ENCODE measurements around the gene ZDHHC14.

ZDHHC14 gene

GRCh38 chr6:157665180-157665579 is 284.2 kb downstream of the ZDHHC14 start:
- TF ChIP-seq TAF1 (IDR thresholded peaks at IDR 0.05; ENCODE audit: low read depth) = no peak
- TF ChIP-seq YY1 (IDR thresholded peaks at IDR 0.05; ENCODE audit: low read depth) = no peak
- no peak for TF ChIP-seq RAD21 (IDR thresholded peaks at IDR 0.05; ENCODE audit: low read depth)
- no peak for TF ChIP-seq FOXM1 (IDR thresholded peaks at IDR 0.05; ENCODE audit: borderline replicate concordance, low read depth)
- TF ChIP-seq EGR1 (IDR thresholded peaks at IDR 0.05) = no peak

GRCh38 chr6:157666729-157667128 is 285.7 kb downstream of the ZDHHC14 start:
- TF ChIP-seq REST (IDR thresholded peaks at IDR 0.05; ENCODE audit: low read depth) (no peak), NFIC (IDR thresholded peaks at IDR 0.05) (no peak), TAF1 (IDR thresholded peaks at IDR 0.05; ENCODE audit: low read depth) (no peak), MAX (IDR thresholded peaks at IDR 0.05) (no peak), RAD21 (IDR thresholded peaks at IDR 0.05; ENCODE audit: low read depth) (no peak), TCF12 (IDR thresholded peaks at IDR 0.05; ENCODE audit: low read depth) (no peak), EP300 (IDR thresholded peaks at IDR 0.05; ENCODE audit: borderline replicate concordance) (no peak), YY1 (IDR thresholded peaks at IDR 0.05; ENCODE audit: low read depth) (no peak), FOXM1 (IDR thresholded peaks at IDR 0.05; ENCODE audit: borderline replicate concordance, low read depth) (no peak), CREB1 (IDR thresholded peaks at IDR 0.05; ENCODE audit: low read depth) (no peak), EGR1 (IDR thresholded peaks at IDR 0.05) (no peak), USF1 (IDR thresholded peaks at IDR 0.05) (no peak), ZBTB7A (IDR thresholded peaks at IDR 0.05; ENCODE audit: low read depth) (no peak), TEAD4 (IDR thresholded peaks at IDR 0.05) (no peak), CEBPB (IDR thresholded peaks at IDR 0.05) (no peak)

- TF ChIP-seq RAD21 (IDR thresholded peaks at IDR 0.05; ENCODE audit: low read depth) = peak; percentile 80
- no peak for TF ChIP-seq USF1 (IDR thresholded peaks at IDR 0.05)
Observed at GRCh38 chr6:157667211-157668008, 286.4 kb downstream of the ZDHHC14 start.

- TF ChIP-seq FOXM1 (IDR thresholded peaks at IDR 0.05; ENCODE audit: borderline replicate concordance, low read depth) = no peak
- no peak for TF ChIP-seq USF1 (IDR thresholded peaks at IDR 0.05)
Observed at GRCh38 chr6:157668009-157668401, 287.0 kb downstream of the ZDHHC14 start.

- TF ChIP-seq RAD21 (IDR thresholded peaks at IDR 0.05; ENCODE audit: low read depth) (no peak), YY1 (IDR thresholded peaks at IDR 0.05; ENCODE audit: low read depth) (no peak), TAF1 (IDR thresholded peaks at IDR 0.05; ENCODE audit: low read depth) (no peak)
Observed at GRCh38 chr6:157668713-157669112, 287.7 kb downstream of the ZDHHC14 start.

GRCh38 chr6:157669323-157669722 is 288.3 kb downstream of the ZDHHC14 start:
- TF ChIP-seq REST (IDR thresholded peaks at IDR 0.05; ENCODE audit: low read depth) (no peak), YY1 (IDR thresholded peaks at IDR 0.05; ENCODE audit: low read depth) (no peak), CEBPB (IDR thresholded peaks at IDR 0.05) (no peak), FOXM1 (IDR thresholded peaks at IDR 0.05; ENCODE audit: borderline replicate concordance, low read depth) (no peak), CREB1 (IDR thresholded peaks at IDR 0.05; ENCODE audit: low read depth) (no peak), TEAD4 (IDR thresholded peaks at IDR 0.05) (no peak), EP300 (IDR thresholded peaks at IDR 0.05; ENCODE audit: borderline replicate concordance) (no peak), USF1 (IDR thresholded peaks at IDR 0.05) (no peak), MAX (IDR thresholded peaks at IDR 0.05) (no peak), EGR1 (IDR thresholded peaks at IDR 0.05) (no peak), NFIC (IDR thresholded peaks at IDR 0.05) (no peak), ZBTB7A (IDR thresholded peaks at IDR 0.05; ENCODE audit: low read depth) (no peak), RAD21 (IDR thresholded peaks at IDR 0.05; ENCODE audit: low read depth) (no peak), TCF12 (IDR thresholded peaks at IDR 0.05; ENCODE audit: low read depth) (no peak), TAF1 (IDR thresholded peaks at IDR 0.05; ENCODE audit: low read depth) (no peak)
